ENCODE measurements around the gene CACNA2D2. TPM values are rescaled to one million over a fixed set of nuclear protein-coding genes. Genes with fewer than 3 reads are reported as not detected.

Gene CACNA2D2
- total and polyA plus RNA-seq, 2 of the 13 experiments (the other 11 are each of a cell fraction or from before 2014, with no cell fraction given), result not detected

- TF ChIP-seq MAZ (IDR thresholded peaks at IDR 0.05; ENCODE audit: borderline replicate concordance, low read depth, low read length), result no peak
- TF ChIP-seq MAZ (CRISPR knock-in tag; IDR thresholded peaks at IDR 0.05; ENCODE audit: low read depth), result peak; percentile 88
- no peak; the same call in 1 of the 2 replicates for TF ChIP-seq MAF1 (CRISPR knock-in tag; IDR thresholded peaks at IDR 0.05; ENCODE audit: borderline replicate concordance)
- TF ChIP-seq REST (IDR thresholded peaks at IDR 0.05; ENCODE audit: borderline replicate concordance in 1 of 2, low read depth in 1 of 2, low read length in 2 of 2), result no peak
- TF ChIP-seq FOXC1 (CRISPR knock-in tag; IDR thresholded peaks at IDR 0.05; ENCODE audit: borderline replicate concordance), result peak; percentile 59; the same call in 1 of the 2 replicates
- TF ChIP-seq ZBTB49 (CRISPR knock-in tag; IDR thresholded peaks at IDR 0.05; ENCODE audit: borderline replicate concordance), result peak; percentile 83; the same call in 1 of the 2 replicates
- 0 out of 2 replicates have a peak, but pooled peaks have one; percentile 92 for TF ChIP-seq FOXO4 (CRISPR knock-in tag; conservative IDR thresholded peaks at IDR 0.05)
- no peak for TF ChIP-seq ZEB1 (IDR thresholded peaks at IDR 0.05; ENCODE audit: insufficient replicate concordance, low read depth)
- no peak for TF ChIP-seq ZNF337 (CRISPR knock-in tag; IDR thresholded peaks at IDR 0.05; ENCODE audit: borderline replicate concordance, low read depth)
- no peak for TF ChIP-seq JDP2 (CRISPR knock-in tag; IDR thresholded peaks at IDR 0.05; ENCODE audit: borderline replicate concordance)
- TF ChIP-seq KDM5B (CRISPR knock-in tag; IDR thresholded peaks at IDR 0.05; ENCODE audit: borderline replicate concordance), result peak; percentile 62
- no peak for TF ChIP-seq ZNF737 (CRISPR knock-in tag; IDR thresholded peaks at IDR 0.05; ENCODE audit: borderline replicate concordance)
- TF ChIP-seq ZNF891 (CRISPR knock-in tag; IDR thresholded peaks at IDR 0.05), result peak; percentile 85
- TF ChIP-seq ZNF496 (CRISPR knock-in tag; IDR thresholded peaks at IDR 0.05; ENCODE audit: insufficient replicate concordance), result no peak
- peak; percentile 80 for TF ChIP-seq CREB1 (IDR thresholded peaks at IDR 0.05)
- TF ChIP-seq CREB1 (CRISPR knock-in tag; IDR thresholded peaks at IDR 0.05), result peak; percentile 95
- no peak for TF ChIP-seq GLMP (CRISPR knock-in tag; IDR thresholded peaks at IDR 0.05; ENCODE audit: borderline replicate concordance)
- no peak for TF ChIP-seq SRSF4 (IDR thresholded peaks at IDR 0.05; ENCODE audit: low read depth, low read length, poor library complexity, severe bottlenecking)
- TF ChIP-seq ZNF143 (CRISPR knock-in tag; IDR thresholded peaks at IDR 0.05), result peak; percentile 99
These were observed 144.3 kb downstream of the CACNA2D2 start, which contains the start of gene TMEM115 (continued) for GRCh38 chr3:50358911-50359759.

All from HepG2 (cell line).